WI38 (cell line): ENCODE results near the gene FRMD4A.

Experiments used
- H3K4me3 ChIP-seq: 2 replicates; pipeline ENCODE4 v1.5.1; 2011; ENCODE audit warnings: low read depth, mild to moderate bottlenecking, control low read depth, low read length
- CTCF ChIP-seq: IDR thresholded peaks from 2 replicates; pipeline ENCODE4 v1.5.1; 2012; ENCODE audit warnings: low read depth, mild to moderate bottlenecking, control low read depth, low read length

Gene FRMD4A

GRCh38 chr10:13722747-13723653 is 607.7 kb downstream of the FRMD4A start:
- TF ChIP-seq CTCF: no peak

DNA sequence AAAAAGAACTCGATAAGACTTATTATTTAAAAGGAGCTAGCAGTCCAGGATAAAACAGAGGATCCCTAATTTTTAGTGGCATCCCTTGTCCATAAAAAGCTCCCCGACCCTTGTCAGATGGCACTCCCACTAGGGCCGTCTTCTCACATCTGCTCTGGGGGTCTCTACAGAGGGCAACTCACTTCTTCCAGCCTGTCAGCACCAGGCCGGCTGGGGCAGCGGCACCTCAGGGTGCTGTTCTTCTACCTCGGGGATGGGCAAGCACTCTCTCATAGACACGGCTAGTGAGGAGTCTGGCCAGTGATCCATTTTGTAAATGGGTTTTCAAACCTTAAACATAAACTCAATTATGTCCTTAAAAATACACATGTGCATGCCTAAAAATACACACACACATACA is 609.2 kb downstream of the FRMD4A start:
- no peak overlapping the region for H3K4me3 ChIP-seq
- TF ChIP-seq CTCF: no peak

More at GRCh38 chr10:13722747-13723653, 607.7 kb downstream of the FRMD4A start:
- no peak overlapping the region for H3K4me3 ChIP-seq

DNA sequence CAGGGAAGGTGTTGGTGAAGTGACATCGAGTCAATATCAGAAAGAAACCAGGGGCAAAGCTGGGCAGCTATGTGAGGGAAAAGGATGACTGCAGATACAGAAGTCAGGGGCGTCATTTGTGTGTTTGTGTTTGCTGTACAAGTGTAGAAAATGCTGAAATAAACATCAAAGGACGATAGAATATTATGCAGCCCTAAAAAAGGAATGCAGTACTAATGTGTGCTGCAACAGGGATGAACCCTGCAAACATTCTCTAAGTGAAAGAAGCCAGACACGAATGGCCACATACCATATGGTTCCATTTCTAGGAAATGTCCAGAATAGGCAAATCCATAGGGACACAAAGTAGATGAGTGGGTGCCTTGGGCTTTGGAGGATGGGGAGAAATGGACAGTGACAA is 610.0 kb downstream of the FRMD4A start:
- H3K4me3 ChIP-seq: no peak overlapping the region
- TF ChIP-seq CTCF: no peak

DNA sequence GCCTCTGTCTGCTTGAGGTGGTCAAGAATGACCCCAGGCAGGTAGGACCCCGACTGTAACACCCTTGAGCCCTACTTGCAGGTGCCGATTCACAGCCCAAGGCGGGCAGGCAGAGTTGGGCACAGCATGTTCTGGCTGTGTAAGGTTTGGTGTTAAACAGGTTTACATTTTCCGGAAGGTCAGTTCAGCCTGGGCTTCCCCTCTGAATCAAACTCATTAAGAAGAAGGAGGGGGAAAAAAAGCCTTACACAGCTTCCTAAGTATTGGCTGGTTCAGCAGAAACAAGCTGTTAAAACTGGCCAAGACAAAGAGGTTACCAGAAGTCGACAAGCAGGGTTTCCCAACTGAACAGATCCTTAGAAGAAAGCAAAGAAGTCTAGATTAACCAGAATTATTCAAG is 611.3 kb downstream of the FRMD4A start:
- no peak overlapping the region for H3K4me3 ChIP-seq
- no peak for TF ChIP-seq CTCF

DNA sequence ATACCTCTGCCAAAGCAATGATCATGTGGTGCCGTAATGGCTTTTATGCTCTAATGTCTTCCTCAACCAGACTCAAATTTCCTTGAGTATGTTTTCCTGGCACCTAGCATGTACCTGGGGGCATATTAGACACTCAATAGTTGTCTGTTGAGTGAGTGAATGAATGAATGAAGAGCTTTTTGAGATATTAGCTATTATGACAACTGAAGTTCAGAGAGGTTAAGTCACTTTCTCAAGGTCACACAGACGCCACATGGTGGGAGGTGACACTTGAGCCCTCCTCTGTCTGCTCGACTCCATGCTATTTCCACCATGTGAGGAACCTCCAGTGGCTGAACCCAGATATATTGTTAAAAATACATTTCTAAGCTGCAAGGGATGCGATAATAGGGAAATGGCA is 611.9 kb downstream of the FRMD4A start:
- TF ChIP-seq CTCF: no peak
- no peak overlapping the region for H3K4me3 ChIP-seq

DNA sequence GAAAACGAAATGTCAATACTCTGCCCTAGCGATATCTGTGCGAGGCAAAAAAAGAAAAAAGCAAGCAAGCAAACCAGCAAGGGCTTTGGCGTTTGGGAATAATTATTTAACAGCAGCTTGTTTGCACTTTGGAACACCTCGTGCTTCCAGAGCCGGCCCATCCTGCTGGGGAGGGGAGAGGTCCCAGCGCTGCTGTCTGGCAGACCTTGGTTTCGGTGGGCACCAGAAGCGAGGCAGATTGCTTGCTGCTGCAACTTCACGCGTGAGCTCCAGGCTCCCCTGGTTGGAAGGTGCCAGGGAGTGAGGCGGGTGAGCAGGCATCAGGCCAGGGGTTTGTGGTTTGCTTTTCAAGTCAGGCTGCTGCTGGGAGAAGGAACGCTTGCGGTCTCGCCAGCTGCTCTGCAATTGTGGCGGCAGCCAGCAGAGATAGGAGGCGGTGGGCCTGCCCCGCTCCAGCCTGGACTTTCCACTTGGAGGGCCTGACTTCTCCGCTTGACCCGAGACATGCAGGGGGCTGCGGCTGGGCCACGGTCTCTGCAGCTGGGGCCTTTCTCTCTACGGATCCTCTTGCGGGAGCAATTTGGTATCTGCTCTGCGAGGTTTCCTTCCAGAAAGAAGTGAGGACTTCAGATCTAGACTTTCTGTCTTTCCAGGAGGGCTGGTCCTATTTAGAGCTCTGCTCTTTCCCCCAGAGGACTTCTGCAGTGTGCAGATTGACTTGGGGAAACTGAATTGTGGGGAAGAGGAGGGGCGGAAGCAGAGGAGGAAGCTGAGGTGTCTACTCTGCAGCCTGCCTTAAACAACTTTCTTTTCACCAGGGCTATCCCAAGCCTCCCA is 612.6 kb downstream of the FRMD4A start:
- peak overlapping the region; percentile 17 for H3K4me3 ChIP-seq
- TF ChIP-seq CTCF: no peak

- no peak for TF ChIP-seq CTCF
- peak overlapping the region; percentile 17 for H3K4me3 ChIP-seq
These were observed 613.2 kb downstream of the FRMD4A start for GRCh38 chr10:13717571-13717935.
